GM19328 (cell line): ENCODE measurements around the gene CD164.
A peak's percentile ranks its signal among the peaks of the same experiment; 100 is the strongest.
"Not testable (repeated sequence)": the region's sequence is repeated elsewhere in the genome, so short reads cannot be mapped to it uniquely, and the experiment has no call there.

Experiments
- ATAC-seq: cut with Tn5 transposase; IDR thresholded peaks from one replicate; pipeline ENCODE4 v1.9.1; 2021; ENCODE audit warnings: mild to moderate bottlenecking, moderate library complexity; ENCODE audit not compliant: unreplicated experiment

CD164 gene

GRCh38 chr6:109344226-109344625 lies 38.0 kb downstream of the CD164 start:
- no peak for ATAC-seq

- no peak for ATAC-seq
Measured at GRCh38 chr6:109343518-109343917, 38.7 kb downstream of the CD164 start.

- ATAC-seq = no peak
Measured at GRCh38 chr6:109342911-109343310, 39.4 kb downstream of the CD164 start.

DNA sequence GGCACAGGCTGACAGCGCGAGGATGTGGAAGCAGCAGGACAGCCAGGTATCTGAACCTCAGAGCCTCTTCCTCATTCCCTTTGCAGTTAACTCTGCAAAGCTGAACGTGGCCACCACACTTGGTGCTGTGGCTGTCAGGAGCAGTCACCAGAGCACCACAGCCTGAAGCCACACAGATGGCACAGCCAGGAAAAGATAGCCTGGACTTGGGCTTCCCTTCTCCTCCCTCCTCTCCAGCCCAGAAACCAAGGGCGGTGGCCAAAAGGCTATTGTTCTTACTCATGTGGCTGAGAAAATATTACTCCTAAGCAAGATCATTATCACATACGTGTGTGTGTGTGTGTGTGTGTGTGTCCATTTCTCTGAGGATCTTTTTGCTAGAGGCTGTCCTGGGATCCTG lies 39.8 kb downstream of the CD164 start:
- ATAC-seq = no peak

- no peak for ATAC-seq
Measured at GRCh38 chr6:109340811-109341210, 41.5 kb downstream of the CD164 start.

GRCh38 chr6:109339906-109340678 lies 42.2 kb downstream of the CD164 start:
- ATAC-seq = no peak

DNA sequence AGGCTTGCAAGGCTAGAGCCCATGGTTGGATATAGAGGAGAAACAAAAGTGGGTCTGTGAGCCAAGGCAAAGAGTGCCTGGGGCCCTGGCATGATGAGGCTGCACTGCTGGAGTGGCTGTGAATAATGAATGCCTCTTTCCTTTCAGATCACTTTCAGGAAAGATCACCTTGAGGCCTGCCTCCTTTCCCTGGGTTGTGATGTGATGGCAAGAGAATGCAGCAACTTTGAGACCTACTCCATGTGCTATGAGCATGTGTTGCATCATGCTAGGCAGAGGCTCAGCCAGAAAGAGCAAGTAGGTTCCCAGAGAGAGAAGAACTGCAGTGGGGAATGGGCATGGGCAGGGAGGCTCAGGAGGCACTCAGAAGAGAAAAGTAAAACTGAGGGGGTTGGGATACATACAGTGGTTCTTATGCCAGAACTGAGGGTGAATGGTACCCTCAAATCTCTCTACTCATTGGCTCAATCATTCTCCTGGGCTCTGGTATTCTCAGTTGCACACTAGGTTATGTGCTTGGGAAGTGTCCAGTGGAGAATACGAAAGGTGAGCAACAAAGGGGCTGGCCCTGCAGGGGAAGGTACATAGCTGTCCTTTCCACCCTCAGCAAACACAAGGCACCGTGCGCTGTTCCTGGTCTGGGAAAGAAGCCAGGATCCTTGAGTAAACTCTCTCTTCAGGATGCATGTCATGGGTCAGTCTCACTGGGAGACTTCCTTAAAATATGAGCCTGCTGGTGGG lies 45.9 kb downstream of the CD164 start:
- ATAC-seq = no peak

GRCh38 chr6:109333870-109334269 lies 48.4 kb downstream of the CD164 start:
- ATAC-seq = not testable (repeated sequence)

DNA sequence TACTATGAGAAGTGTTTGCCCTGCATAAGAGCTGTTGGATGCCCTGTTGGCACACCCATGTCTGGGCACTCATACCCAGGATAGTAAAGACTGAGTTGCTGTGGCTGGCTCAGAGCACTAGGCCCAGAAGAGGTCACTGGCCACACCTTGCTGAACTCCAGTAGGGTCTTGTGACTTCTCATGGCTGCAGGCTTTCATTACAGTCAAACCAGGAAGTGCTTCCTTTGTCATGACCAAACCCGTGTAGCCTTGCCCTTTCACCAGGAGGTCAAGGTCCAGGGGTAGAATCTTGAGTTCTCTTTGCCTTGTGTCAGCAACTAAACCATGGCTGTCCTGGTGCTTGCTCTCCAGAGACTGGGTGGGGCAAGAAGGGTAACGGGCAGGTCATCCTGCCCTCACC lies 49.5 kb downstream of the CD164 start:
- no peak for ATAC-seq

DNA sequence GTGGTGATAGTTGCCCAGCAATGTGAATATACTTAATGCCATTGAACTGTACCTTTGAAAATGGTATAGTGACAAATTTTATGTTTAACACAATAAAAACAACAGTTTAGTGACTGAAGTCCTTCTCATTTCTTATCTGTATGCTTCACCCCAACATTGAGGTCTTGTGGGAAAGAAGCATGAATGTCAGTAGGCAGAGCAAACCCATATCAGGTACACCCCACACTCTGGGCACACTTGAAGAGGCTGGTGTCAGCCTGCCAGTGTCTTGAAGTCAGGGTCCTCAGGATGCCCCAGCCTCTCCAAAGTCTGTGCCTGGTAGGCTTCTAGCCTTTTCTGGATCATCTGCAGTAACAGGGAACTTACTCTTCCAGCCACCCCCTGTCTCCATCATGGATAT lies 51.2 kb downstream of the CD164 start:
- ATAC-seq = no peak

DNA sequence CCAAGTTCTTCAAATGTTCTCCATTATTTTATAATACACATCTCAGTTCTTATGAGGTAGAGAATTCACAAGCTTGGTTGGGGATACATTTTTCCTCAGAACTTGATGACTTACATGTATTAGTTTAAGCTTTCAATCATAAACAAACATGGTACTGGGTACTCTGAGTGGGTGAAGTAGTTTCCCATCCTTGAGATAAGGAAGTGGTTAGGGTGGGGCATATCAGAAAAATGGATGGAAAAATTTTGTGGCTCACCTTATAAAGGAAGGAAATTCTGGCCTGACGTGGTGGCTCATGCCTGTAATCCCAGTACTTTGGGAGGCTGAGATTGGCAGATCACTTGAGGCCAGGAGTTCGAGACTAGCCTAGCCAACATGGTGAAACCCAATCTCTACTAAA lies 52.0 kb downstream of the CD164 start:
- ATAC-seq = no peak

GRCh38 chr6:109328629-109329028 lies 53.6 kb downstream of the CD164 start:
- no peak for ATAC-seq

GRCh38 chr6:109327959-109328358 lies 54.3 kb downstream of the CD164 start:
- ATAC-seq = no peak

DNA sequence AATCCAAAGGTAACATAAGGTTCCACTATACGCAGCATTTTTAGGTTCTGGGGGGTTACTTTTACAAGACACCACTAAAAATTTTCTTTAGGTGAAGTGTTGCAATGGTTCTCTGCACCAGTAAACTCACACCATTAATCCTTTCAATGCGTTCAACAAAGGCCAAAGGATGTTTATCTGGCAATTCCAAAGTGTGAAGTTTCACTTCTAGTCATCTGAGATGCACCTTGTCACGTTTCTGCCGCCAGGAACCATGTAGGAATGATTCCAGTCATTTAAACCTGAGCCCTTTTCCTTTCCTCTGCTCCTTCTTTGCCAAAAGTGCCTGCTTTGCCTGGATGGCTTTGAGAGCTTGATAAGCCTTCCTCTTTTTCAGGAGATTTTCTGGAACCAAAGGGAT lies 54.8 kb downstream of the CD164 start:
- no peak for ATAC-seq

DNA sequence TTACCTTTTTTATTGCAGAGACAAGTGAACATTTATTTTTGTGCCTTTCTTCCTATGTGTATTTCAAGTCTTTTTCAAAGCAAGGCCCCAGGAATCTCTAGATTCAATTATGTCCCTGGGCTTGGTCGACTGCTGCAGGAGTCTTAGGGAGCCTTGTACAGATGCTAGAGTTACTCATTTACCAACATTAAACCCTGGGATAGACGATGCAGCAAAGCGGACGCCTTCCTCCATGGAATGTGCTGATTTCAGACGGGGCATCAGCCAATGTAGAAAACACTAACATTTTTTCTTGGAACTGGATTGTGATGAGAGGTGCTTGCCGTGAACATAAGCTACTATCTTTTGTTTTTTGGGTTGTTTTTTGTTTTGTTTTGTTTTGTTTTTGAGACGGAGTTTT lies 55.9 kb downstream of the CD164 start:
- ATAC-seq = no peak

- ATAC-seq = no peak
Measured at GRCh38 chr6:109325400-109325801, 56.9 kb downstream of the CD164 start.

- no peak for ATAC-seq
Measured at GRCh38 chr6:109323241-109323640, 59.0 kb downstream of the CD164 start.

DNA sequence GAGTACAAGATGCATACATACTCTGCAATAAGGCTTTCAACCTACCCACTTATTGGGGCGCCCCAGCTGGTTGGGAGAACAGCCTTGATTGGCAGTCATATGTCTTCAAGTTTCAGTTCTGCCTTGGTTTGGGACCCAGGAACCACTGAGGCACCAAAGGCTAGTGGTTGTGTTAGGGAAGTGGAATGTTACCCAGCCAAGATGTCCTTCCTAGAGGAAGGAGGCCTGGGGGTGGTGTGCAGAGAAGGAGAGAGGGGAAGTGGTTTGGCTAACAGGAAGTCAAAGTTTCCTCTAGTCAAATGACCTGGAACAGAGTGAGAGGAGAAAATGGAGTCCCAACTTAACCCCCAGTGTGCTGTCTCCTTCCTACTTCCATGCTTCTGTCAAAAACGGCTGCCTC lies 59.4 kb downstream of the CD164 start:
- ATAC-seq = peak; percentile 51

DNA sequence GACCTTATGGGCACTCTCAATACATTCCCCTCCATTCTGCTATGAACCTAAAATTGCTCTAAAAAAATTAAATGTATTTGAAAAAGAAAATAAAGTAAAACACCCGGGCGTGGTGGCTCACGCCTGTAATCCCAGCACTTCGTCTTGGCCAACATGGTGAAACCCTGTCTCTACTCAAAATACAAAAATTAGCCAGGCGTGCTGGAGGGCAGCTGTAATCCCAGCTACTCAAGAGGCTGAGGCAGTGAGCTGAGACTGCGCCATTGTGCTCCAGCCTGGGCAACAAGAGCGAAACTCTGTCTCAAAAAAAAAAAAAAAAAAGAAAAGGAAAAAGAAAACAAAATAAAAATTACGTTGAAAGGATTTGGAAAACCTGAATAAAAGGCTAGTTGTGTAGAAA lies 60.5 kb downstream of the CD164 start:
- ATAC-seq = no peak

DNA sequence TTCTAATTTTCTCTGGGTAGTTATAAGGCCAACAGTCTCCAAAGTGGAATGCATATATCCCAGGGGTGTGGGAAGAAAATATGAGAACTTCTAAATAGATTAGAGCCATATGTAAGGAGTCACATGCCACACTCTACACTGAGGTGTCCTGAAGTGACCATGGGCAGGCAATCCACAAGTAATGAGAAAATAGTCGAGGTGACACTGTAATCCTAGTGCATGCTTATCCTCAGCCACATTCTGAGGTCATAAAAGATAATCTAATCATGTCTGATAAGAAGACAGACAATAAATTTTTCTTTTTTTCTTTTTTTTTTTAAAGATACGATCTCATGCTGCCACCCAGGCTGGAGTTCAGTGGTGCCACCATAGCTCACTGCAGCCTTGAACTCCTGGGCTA lies 62.2 kb downstream of the CD164 start:
- no peak for ATAC-seq

DNA sequence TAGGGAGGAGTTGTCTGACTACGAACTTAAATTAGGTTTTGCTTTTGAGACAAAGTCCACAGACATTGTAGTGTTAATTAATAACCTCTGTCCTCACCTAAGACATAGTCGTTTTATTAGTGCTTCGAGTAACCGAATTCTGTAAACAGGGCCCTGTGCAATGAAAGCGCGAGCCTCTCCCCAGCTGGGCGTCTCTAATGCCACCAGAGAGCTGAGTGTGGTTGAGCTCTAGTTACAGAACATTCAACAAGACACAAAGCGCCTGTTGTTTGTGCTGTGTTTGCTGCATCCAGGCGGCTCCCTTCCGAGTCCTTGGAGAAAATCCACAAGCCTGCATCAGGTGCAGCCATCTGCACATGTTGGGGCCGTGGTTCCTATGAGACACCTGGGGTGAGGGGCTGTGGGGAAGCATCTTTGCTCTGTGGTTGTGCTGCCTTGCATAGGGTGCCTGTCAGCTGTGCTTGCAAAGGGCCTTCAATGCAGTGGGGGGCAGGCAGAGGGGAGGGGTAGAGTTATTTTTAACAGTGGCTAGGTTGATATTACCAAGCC lies 63.9 kb downstream of the CD164 start:
- no peak for ATAC-seq

GRCh38 chr6:109316909-109317308 lies 65.4 kb downstream of the CD164 start:
- no peak for ATAC-seq
